Activated naive CD4-positive, alpha-beta T cell treated with anti-CD3 and anti-CD28 coated beads for 36 hours (primary cell): Measurements from ENCODE around the gene RXRB. TPM values are rescaled to one million over a fixed set of nuclear protein-coding genes. Genes with fewer than 3 reads are reported as not detected.

Experiments
- CTCF ChIA-PET: fragments of 350-600 bp; sonication (Branson Sonifier 250); formaldehyde crosslinking; loops from one replicate; lab custom pipeline; 2021; ENCODE audit warnings: antibody characterized with exemption; lab: Charles Lee
- DNase-seq: peaks from one replicate; pipeline ENCODE4 v3.0.0-alpha.2; 2020
- H3K27ac Mint-ChIP-seq: one replicate; pipeline ENCODE4 v1.8.0; 2021; ENCODE audit warnings: mild to moderate bottlenecking, mixed read lengths
- H3K27me3 Mint-ChIP-seq: one replicate; pipeline ENCODE4 v1.8.0; 2021; ENCODE audit warnings: low read depth, mixed read lengths
- H3K36me3 Mint-ChIP-seq: one replicate; pipeline ENCODE4 v1.8.0; 2021; ENCODE audit warnings: low read depth, mixed read lengths
- H3K4me1 Mint-ChIP-seq: one replicate; pipeline ENCODE4 v1.8.0; 2021; ENCODE audit warnings: low read depth, mixed read lengths
- H3K4me3 Mint-ChIP-seq: one replicate; pipeline ENCODE4 v1.8.0; 2021; ENCODE audit warnings: mild to moderate bottlenecking, moderate library complexity, mixed read lengths
- H3K9me3 Mint-ChIP-seq: one replicate; pipeline ENCODE4 v1.8.0; 2021; ENCODE audit warnings: mixed read lengths
- intact Hi-C: fragments of 100-400 bp; cut with micrococcal nuclease; formaldehyde crosslinking; loops from one replicate; pipeline ENCODE4 v1.15.1; 2023
- total RNA-seq, 2 experiments: library from RNA; stranded (reverse); gene quantifications; one replicate each; pipeline ENCODE4 v1.2.3, GENCODE V29; 2021

Gene RXRB
- total RNA-seq, 2 experiments from 2014 or later: 50.4 to 50.6 TPM

DNA sequence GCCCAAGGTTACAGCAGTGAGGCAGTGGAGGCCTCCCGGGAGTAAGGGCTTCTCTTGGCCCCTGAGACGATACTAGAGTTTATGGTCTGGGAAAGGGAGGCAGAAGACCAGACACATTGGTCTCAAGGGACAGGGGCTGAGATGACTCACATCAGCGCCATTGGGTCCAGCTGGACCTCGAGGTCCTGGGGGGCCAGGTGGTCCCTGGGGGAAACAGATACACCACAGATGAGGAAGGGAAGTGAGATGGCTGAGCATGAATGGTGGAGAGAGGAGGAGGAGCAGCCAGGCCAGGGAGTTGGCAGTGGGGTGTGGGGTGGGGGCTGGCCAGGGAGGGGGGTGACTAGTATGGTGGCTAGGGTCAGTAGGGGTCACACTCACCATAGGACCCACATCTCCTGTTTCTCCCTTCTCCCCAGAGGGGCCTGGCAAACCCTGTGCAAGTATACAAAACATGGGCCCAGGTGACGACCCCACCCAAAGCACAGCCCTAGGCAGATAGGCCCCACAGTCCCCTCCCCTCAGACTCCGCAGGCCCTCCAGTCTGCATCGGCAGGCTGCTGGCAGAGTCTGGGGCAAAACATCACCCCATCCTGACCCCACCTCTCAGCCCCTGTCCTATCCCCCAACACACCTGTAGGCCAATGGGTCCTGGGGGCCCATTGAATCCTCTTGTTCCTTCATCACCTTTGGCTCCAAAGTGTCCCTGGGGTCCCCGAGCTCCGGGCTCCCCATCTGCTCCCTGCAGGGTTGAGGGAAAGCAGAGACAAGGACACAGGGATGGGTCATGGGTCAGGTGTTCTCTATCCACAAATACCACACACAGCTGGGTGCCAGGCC is 30.1 kb downstream of the RXRB start:
- Mint-ChIP-seq H3K4me1 (no peaks in the 10 kb centered on the region), H3K27me3 (no peaks in the 10 kb centered on the region), H3K9me3 (no peaks in the 10 kb centered on the region), H3K4me3 (no peak overlapping the region), H3K36me3 (no peaks in the 10 kb centered on the region), H3K27ac (no peak overlapping the region)
- intact Hi-C loops: no loop called here
- DNase-seq: no peak
- CTCF ChIA-PET: no interaction called here

DNA sequence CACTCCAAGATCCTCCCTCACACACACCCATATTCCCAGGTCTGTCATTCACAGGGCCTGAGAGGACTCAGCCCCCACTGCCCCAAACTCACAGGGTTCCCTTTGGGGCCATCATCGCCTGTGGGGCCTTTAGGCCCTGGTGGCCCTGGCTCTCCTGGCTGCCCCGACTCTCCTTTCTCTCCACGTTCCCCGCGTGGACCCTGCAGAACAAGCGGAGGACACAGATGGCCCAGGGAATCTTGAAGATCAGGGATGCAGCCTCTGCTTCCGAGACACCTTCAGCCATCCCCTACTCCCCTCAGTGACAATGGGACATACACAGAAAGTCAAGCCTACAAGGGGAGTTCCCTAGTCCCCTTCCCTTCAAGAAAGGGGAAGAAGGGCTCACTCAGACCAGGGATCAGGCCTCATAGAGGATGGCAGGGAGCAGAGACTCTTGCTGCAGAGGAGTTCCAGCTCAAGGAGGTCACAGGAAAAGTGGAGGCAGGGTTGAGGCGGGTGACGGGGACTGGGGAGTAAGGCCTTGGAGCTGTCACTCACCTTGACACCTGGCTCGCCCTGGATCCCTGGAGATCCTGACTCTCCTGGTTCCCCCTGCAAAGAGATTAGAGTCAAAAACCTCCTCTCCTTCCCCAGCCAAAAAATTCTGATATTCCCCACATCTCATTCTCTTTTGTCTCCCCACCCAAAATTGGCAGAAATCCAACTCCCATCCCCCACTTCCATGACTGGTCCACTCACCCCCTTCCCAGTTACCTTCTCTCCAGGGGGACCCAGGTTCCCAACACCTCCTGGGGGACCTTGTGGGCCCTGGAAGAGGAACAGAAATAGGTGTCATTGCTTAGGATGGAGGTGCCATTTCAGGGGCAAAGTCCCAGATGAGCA is 30.9 kb downstream of the RXRB start:
- Mint-ChIP-seq H3K9me3 (no peaks in the 10 kb centered on the region), H3K4me3 (no peak overlapping the region), H3K27ac (no peak overlapping the region), H3K4me1 (no peaks in the 10 kb centered on the region), H3K36me3 (no peaks in the 10 kb centered on the region), H3K27me3 (no peaks in the 10 kb centered on the region)
- CTCF ChIA-PET: no interaction called here
- intact Hi-C loops: no loop called here
- DNase-seq: no peak

DNA sequence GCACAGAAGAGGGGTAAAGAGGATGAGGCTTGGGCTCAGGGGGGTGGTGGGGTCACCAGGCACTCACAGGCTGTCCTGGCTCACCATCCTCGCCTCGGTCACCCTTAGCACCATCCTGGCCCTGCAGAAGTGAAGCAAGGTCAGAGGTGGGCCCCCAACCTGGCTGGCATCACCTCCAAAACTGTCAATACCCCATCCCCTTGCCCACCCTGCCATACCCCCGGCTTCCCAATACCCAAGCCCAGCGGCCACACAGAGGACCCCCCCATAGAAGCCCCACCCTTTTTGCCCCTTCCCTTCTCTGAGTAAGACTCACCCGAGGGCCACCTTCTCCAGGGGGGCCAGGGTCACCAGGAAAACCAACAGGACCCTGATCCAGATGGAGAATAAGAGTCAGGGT is 31.8 kb downstream of the RXRB start:
- no peak for DNase-seq
- intact Hi-C loops: no loop called here
- H3K4me1 Mint-ChIP-seq: no peaks in the 10 kb centered on the region
- H3K9me3 Mint-ChIP-seq: no peaks in the 10 kb centered on the region
- no peak overlapping the region for H3K27ac Mint-ChIP-seq
- H3K27me3 Mint-ChIP-seq: no peaks in the 10 kb centered on the region
- no peaks in the 10 kb centered on the region for H3K36me3 Mint-ChIP-seq
- no peak overlapping the region for H3K4me3 Mint-ChIP-seq
- CTCF ChIA-PET: no interaction called here

DNA sequence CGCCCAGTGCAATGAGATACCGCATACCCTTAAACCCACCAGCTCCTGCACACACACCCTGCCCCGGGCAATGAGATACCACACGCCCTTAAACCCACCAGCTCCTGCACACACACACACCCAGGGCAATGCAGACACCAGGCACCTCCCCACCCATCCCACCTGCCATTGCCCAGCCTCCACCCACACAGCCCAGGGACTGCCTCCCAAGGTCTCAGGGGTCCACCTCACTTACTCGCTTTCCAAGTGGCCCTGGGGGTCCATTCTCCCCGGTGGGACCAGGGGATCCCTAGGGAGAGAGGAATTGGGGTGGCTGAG is 32.2 kb downstream of the RXRB start:
- H3K4me3 Mint-ChIP-seq: no peak overlapping the region
- DNase-seq: no peak
- no peak overlapping the region for H3K27ac Mint-ChIP-seq
- H3K4me1 Mint-ChIP-seq: no peaks in the 10 kb centered on the region
- intact Hi-C loops: no loop called here
- no peaks in the 10 kb centered on the region for H3K27me3 Mint-ChIP-seq
- no peaks in the 10 kb centered on the region for H3K9me3 Mint-ChIP-seq
- CTCF ChIA-PET: no interaction called here
- H3K36me3 Mint-ChIP-seq: no peaks in the 10 kb centered on the region

DNA sequence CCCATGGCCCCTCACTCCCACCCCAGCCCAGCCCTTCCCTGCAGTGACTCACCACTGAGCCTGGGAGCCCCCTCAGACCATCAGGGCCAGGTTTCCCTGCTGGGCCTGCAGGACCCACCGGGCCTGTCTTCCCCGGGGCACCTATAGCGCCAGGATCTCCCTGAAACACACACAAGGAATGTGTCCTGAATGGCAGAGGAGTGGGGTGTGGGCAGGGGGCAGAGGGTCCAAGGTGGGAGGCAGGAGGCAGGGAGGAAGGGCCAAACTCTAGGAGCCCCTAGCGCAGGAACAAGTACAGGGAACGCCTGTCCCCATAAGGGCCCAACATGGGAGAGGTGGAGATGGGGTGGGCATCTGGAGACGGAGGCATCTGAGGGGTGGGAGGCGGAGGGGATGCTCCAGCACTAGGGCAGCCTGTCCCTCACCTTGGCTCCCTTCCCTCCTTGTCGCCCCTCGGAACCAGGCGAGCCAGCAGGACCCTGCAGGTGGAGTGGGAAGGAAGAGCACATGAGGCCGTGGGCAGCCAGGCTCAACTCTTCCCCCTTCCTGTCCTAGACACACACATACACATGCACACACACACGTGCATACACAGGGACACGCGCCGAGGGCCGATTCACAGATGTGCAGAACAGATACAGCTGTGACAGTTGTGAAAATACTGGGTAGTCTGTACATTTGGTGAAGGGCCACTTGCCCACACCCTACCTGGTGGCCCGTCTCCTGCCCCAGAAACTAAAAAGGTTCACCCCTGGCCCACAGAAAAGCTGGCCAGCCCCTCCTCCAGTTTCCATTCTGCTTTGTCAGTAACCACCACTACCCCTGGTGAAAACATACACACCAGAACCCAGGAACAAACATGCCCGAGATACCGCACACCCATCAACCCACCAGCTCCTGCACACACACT is 32.8 kb downstream of the RXRB start:
- no peak for DNase-seq
- Mint-ChIP-seq H3K4me3 (no peak overlapping the region), H3K9me3 (no peaks in the 10 kb centered on the region), H3K27ac (no peak overlapping the region), H3K36me3 (no peaks in the 10 kb centered on the region), H3K27me3 (no peaks in the 10 kb centered on the region), H3K4me1 (no peaks in the 10 kb centered on the region)
- intact Hi-C loops: no loop called here
- CTCF ChIA-PET: no interaction called here

DNA sequence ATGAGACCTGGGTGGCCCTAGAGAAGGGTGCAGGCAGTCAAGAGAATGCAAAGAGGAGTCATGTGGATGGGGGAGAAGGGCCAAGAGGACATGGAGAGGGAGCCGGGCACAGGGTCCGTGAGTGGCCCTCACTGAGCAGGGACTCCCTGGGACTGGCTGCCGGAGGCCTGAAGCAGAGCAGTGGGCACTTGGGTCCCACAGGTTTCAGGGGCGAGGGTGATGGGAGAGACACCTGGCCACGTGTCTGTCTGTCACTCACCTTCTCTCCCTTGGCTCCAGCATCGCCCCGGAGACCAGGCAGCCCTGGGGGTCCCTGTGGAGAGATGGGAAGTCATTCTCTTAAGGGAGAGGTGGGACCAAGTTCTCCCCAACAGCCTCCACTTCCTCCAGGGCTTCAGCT is 33.7 kb downstream of the RXRB start:
- Mint-ChIP-seq H3K27me3 (no peaks in the 10 kb centered on the region), H3K4me1 (peaks cover 4% of the 10 kb centered on the region), H3K4me3 (no peak overlapping the region), H3K27ac (no peak overlapping the region), H3K9me3 (no peaks in the 10 kb centered on the region), H3K36me3 (no peaks in the 10 kb centered on the region)
- CTCF ChIA-PET: no interaction called here
- intact Hi-C loops: no loop called here
- no peak for DNase-seq

DNA sequence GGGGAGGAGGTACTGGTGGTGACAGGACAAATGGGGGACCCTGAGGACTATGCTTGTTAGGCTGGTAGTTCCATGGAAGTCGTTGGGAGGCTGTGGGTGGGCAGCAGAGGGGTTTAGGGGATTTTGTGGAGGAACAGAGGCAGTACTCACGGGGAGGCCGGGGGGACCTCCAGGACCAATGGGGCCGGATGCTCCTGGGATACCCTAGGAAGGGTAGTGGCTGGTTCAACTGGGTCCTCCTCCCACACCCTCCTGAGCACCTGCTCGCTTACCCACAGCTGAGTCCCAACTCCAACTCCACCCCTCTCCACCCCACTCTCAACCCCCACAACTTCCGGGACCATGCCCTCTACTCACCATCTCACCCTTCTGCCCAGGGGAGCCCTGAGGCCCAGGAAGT is 34.1 kb downstream of the RXRB start:
- Mint-ChIP-seq H3K27ac (no peak overlapping the region), H3K27me3 (no peaks in the 10 kb centered on the region), H3K36me3 (no peaks in the 10 kb centered on the region), H3K4me1 (peaks cover 8% of the 10 kb centered on the region), H3K9me3 (no peaks in the 10 kb centered on the region), H3K4me3 (no peak overlapping the region)
- CTCF ChIA-PET: no interaction called here
- intact Hi-C loops: no loop called here
- no peak for DNase-seq

DNA sequence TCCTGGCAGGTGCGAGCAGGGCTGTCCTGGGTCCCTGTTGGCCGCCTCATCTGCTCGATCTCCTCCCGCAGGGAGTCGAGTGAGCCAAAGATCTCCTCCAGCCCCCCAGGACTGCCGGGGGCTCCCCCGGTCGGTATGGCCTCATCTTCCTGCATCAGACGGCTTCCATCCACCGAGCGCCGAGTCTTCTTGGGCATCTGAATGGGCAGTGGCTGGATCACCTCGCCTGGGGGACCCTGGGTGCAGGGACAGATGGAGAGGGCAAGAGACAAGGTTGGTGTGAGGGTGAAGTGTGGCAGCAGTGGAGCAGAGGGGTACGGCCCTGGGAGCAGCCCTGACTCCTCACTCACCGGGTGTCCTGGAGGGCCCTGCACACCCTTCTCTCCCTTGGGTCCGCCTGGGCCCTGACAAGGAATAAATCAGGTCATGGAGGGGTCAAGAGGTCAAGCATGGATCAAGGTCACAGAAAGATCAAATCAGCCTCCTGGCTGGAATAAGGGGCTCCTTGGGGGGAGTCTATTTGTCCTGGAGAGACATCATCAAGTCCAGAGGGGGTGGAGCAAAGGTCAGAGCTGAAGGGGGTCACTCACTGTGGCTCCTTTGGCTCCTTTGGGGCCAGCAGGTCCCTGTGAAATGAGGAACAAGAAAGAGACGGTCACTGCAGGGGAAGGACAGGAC is 34.7 kb downstream of the RXRB start:
- H3K9me3 Mint-ChIP-seq: no peaks in the 10 kb centered on the region
- CTCF ChIA-PET: no interaction called here
- H3K4me3 Mint-ChIP-seq: no peak overlapping the region
- H3K27me3 Mint-ChIP-seq: no peaks in the 10 kb centered on the region
- no peak overlapping the region for H3K27ac Mint-ChIP-seq
- no peak for DNase-seq
- no peaks in the 10 kb centered on the region for H3K36me3 Mint-ChIP-seq
- H3K4me1 Mint-ChIP-seq: peaks cover 12% of the 10 kb centered on the region
- intact Hi-C loops: no loop called here

DNA sequence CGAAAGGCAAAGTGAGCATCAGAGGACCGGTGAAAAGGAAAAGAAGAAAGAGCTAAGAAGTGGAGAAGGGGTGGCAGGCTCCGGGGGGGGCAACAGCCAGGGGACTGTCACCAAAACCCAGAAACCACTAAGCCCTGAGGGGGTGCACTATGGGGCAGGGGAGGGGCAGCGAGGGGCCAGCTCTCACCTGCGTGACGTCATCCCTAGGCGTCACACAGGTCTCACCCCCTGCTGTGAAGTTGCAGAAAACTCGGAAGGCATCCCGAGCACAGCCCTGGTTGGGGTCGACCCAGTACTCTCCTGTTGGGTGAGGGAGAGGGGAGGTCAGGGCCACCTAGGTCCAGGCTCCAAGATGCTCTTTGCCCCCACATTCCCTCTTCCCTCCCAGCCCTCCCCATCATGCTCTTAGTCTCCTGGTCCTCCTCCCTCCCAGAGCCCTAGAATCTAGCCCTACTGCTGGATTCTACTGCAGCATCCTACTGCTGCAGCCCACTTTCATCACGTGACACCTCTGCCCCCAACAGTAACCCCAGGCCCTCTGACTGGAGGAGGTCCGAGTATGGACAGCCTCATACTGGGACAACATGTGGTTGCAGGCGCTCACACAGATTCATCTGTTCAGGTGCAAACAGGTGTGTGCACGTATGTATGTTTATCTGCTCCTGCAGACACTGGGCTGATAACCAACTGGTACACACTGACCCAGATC is 35.6 kb downstream of the RXRB start:
- CTCF ChIA-PET: interaction anchor here (4.4 kb wide), 1 partner anchor 33 kb away, joined by 21 read pairs; no protein-coding TSS in a partner anchor
- no peak overlapping the region for H3K4me3 Mint-ChIP-seq
- no peaks in the 10 kb centered on the region for H3K27me3 Mint-ChIP-seq
- H3K9me3 Mint-ChIP-seq: no peaks in the 10 kb centered on the region
- no peak overlapping the region for H3K27ac Mint-ChIP-seq
- DNase-seq: no peak
- intact Hi-C loops: loop anchor here (5.0 kb wide), 1 partner anchor 48 kb away; no protein-coding TSS in a partner anchor
- no peaks in the 10 kb centered on the region for H3K36me3 Mint-ChIP-seq
- peaks cover 12% of the 10 kb centered on the region for H3K4me1 Mint-ChIP-seq

DNA sequence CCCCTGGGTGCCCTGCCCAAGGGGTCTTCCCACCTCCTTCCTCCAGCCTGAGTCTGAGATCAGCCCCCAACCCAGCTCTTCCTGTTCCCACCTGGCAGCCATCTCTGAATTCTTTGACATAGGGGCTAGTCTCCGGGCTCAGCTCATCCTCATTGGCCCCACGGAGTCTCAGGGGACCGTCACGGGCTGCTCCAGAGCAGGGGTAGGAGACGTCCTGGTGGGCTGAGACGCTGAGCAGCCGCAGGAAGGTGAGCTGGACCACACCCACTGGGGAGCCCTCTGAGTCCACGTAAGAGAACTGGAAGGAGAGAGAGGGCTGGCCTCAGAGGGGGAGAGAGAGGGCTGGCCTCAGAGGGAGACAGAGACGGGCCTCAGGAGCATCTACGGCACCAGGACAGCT is 36.3 kb downstream of the RXRB start:
- intact Hi-C loops: loop anchor here (5.0 kb wide), 1 partner anchor 47 kb away; no protein-coding TSS in a partner anchor
- DNase-seq: no peak
- Mint-ChIP-seq H3K4me3 (no peak overlapping the region), H3K4me1 (peaks cover 12% of the 10 kb centered on the region), H3K27me3 (no peaks in the 10 kb centered on the region), H3K9me3 (no peaks in the 10 kb centered on the region), H3K27ac (no peak overlapping the region), H3K36me3 (no peaks in the 10 kb centered on the region)
- CTCF ChIA-PET: interaction anchor here (0.6 to 6.2 kb wide), 3 partner anchors 34 to 154 kb away, joined by 4 to 57 read pairs (median 21); no protein-coding TSS in a partner anchor

DNA sequence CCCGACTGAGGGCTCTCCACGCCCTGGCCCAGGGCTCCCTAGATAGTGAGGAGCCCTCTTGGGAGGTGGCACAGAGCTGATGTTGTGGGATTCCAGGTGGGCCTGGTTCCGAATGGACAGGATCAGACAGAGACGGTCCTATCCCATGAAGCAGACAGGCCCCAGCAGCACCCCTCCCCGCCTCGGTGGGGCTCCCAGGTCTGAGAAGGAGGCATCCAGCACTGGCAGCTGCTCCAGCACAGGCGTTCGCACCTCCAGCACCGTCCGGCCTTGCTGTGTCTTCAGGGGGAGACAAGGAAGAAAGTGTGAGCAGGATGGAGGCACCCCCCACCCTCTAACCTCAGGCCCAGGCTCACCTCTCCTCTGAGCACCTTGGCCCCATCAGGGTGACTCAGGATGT is 36.9 kb downstream of the RXRB start:
- intact Hi-C loops: loop anchor here (5.0 kb wide), 1 partner anchor 46 kb away; no protein-coding TSS in a partner anchor
- Mint-ChIP-seq H3K27ac (no peak overlapping the region), H3K27me3 (no peaks in the 10 kb centered on the region), H3K9me3 (no peaks in the 10 kb centered on the region), H3K4me1 (peaks cover 12% of the 10 kb centered on the region), H3K36me3 (no peaks in the 10 kb centered on the region), H3K4me3 (no peak overlapping the region)
- CTCF ChIA-PET: interaction anchor here (4.4 to 6.2 kb wide), 2 partner anchors 34 to 84 kb away, joined by 21 to 57 read pairs; no protein-coding TSS in a partner anchor
- no peak for DNase-seq
